IMR-90 (cell line): ENCODE measurements around the gene ACTR1A. TPM values are rescaled to one million over a fixed set of nuclear protein-coding genes. Genes with fewer than 3 reads are reported as not detected.

Experiments used
- ATAC-seq: fragments of 200-7000 bp; cut with Tn5 transposase; 2 replicates; pipeline ENCODE4 v1.9.1; 2020; ENCODE audit warnings: low read depth, mild to moderate bottlenecking, moderate library complexity
- BruUV-seq: library from RNA; stranded (reverse); fragments of 400-500 nt; replicated peaks from 2 replicates; lab custom pipeline; 2021; lab: Mats Ljungman, UMichigan
- CTCF ChIA-PET: fragments of 300-600 bp; formaldehyde crosslinking; extraction: SDS; loops from one replicate; lab custom pipeline; 2021; ENCODE audit warnings: antibody characterized with exemption; lab: Yijun Ruan, JAX
- POLR2A ChIA-PET: fragments of 300-600 bp; sonication (Branson Sonifier 250); formaldehyde crosslinking; loops from one replicate; lab custom pipeline; 2022; ENCODE audit warnings: antibody characterized with exemption; ENCODE audit not compliant: unreplicated experiment; lab: Charles Lee
- DNase-seq: peaks from one replicate; pipeline ENCODE4 v3.0.0; 2013
- H2AFZ ChIP-seq: replicated peaks from 2 replicates; pipeline ENCODE3; 2013; ENCODE audit warnings: low read length, mild to moderate bottlenecking; ENCODE audit not compliant: poor library complexity
- H2AK5ac ChIP-seq: 2 replicates; pipeline ENCODE4 v1.6.1; 2013; ENCODE audit warnings: low read depth, low read length, inconsistent platforms
- H2AK9ac ChIP-seq: replicated peaks from 2 replicates; pipeline ENCODE3; 2013; ENCODE audit warnings: mild to moderate bottlenecking, low read depth, low read length, moderate library complexity; ENCODE audit not compliant: poor library complexity
- H2BK120ac ChIP-seq: 2 replicates; pipeline ENCODE4 v1.6.1; 2013; ENCODE audit warnings: low read depth, low read length, inconsistent platforms
- H2BK15ac ChIP-seq: 3 replicates; pipeline ENCODE4 v1.6.1; 2013; ENCODE audit warnings: low read depth, low read length, inconsistent platforms
- H2BK20ac ChIP-seq: 2 replicates; pipeline ENCODE4 v1.6.1; 2013; ENCODE audit warnings: low read depth, mild to moderate bottlenecking, inconsistent platforms, low read length, moderate library complexity
- H2BK5ac ChIP-seq: 2 replicates; pipeline ENCODE4 v1.6.1; 2013; ENCODE audit warnings: mild to moderate bottlenecking, low read depth, low read length, inconsistent platforms; ENCODE audit not compliant: poor library complexity, severe bottlenecking
- H3K14ac ChIP-seq: replicated peaks from 2 replicates; pipeline ENCODE4 v1.6.1; 2013; ENCODE audit warnings: low read depth, low read length, inconsistent platforms
- H3K18ac ChIP-seq: 2 replicates; pipeline ENCODE4 v1.6.1; 2013; ENCODE audit warnings: low read depth, low read length, control low read depth
- H3K23ac ChIP-seq: 2 replicates; pipeline ENCODE4 v1.6.1; 2013; ENCODE audit warnings: low read depth, low read length, inconsistent platforms
- H3K27ac ChIP-seq: 2 replicates; pipeline ENCODE4 v1.5.1; 2013; ENCODE audit warnings: mild to moderate bottlenecking, control low read depth, low read length; ENCODE audit not compliant: insufficient read depth
- H3K27me3 ChIP-seq: 2 replicates; pipeline ENCODE4 v1.6.1; 2013; ENCODE audit warnings: low read length; ENCODE audit not compliant: control insufficient read depth, insufficient read depth
- H3K36me3 ChIP-seq: 2 replicates; pipeline ENCODE4 v1.6.1; 2013; ENCODE audit warnings: low read length, mixed read lengths; ENCODE audit not compliant: control insufficient read depth, insufficient read depth
- H3K4ac ChIP-seq: 2 replicates; pipeline ENCODE4 v1.6.1; 2013; ENCODE audit warnings: low read depth, low read length, inconsistent platforms
- H3K4me1 ChIP-seq: 2 replicates; pipeline ENCODE4 v1.6.1; 2013; ENCODE audit warnings: low read length, mixed read lengths; ENCODE audit not compliant: control insufficient read depth, insufficient read depth
- H3K4me2 ChIP-seq: 2 replicates; pipeline ENCODE4 v1.6.1; 2013; ENCODE audit warnings: low read depth, mild to moderate bottlenecking, control low read depth, low read length, moderate library complexity
- H3K4me3 ChIP-seq: 2 replicates; pipeline ENCODE4 v1.5.1; 2013; ENCODE audit warnings: low read depth, mild to moderate bottlenecking, control low read depth, low read length, moderate library complexity; ENCODE audit not compliant: insufficient read depth
- H3K56ac ChIP-seq: 2 replicates; pipeline ENCODE4 v1.6.1; 2013; ENCODE audit warnings: low read length, inconsistent platforms; ENCODE audit not compliant: insufficient read depth; ENCODE audit errors: extremely low read depth
- H3K79me1 ChIP-seq, 2 experiments: 2 replicates each; pipeline ENCODE4 v1.6.1; 2013; ENCODE audit warnings: low read length in 2 of 2, inconsistent platforms in 1 of 2, low read depth in 1 of 2
- H3K9ac ChIP-seq: 2 replicates; pipeline ENCODE4 v1.6.1; 2013; ENCODE audit warnings: low read depth, low read length, control low read depth
- H3K9me1 ChIP-seq: 2 replicates; pipeline ENCODE4 v1.6.1; 2013; ENCODE audit warnings: low read length, inconsistent platforms; ENCODE audit not compliant: insufficient read depth
- H3K9me3 ChIP-seq: 2 replicates; pipeline ENCODE4 v1.6.1; 2013; ENCODE audit warnings: low read length; ENCODE audit not compliant: control insufficient read depth, insufficient read depth
- H4K20me1 ChIP-seq: 2 replicates; pipeline ENCODE4 v1.6.1; 2013; ENCODE audit warnings: low read length, inconsistent platforms; ENCODE audit not compliant: insufficient read depth
- H4K5ac ChIP-seq: 2 replicates; pipeline ENCODE4 v1.6.1; 2013; ENCODE audit warnings: mild to moderate bottlenecking, low read depth, low read length, control low read depth
- H4K8ac ChIP-seq, 2 experiments: 2 replicates each; pipeline ENCODE4 v1.6.1; 2013; ENCODE audit warnings: low read depth in 2 of 2, low read length in 2 of 2, control low read depth in 1 of 2, inconsistent platforms in 1 of 2
- H4K91ac ChIP-seq: 2 replicates; pipeline ENCODE4 v1.6.1; 2013; ENCODE audit warnings: low read depth, low read length, inconsistent platforms; ENCODE audit not compliant: insufficient read depth
- BHLHE40 ChIP-seq: fragments of 150-350 bp; IDR thresholded peaks from 2 replicates; pipeline ENCODE4 v1.6.1; 2016; ENCODE audit warnings: mild to moderate bottlenecking, low read depth, low read length
- FOS ChIP-seq: fragments of 150-350 bp; IDR thresholded peaks from 2 replicates; pipeline ENCODE4 v1.6.1; 2016; ENCODE audit warnings: low read depth, low read length
- MAZ ChIP-seq: IDR thresholded peaks from 2 replicates; pipeline ENCODE4 v1.6.1; 2012; ENCODE audit warnings: low read depth, mild to moderate bottlenecking, low read length, improper control_type of control experiment, moderate library complexity, borderline replicate concordance
- NFE2L2 ChIP-seq: fragments of 150-350 bp; IDR thresholded peaks from 2 replicates; pipeline ENCODE4 v1.6.1; 2016; ENCODE audit warnings: low read depth, mild to moderate bottlenecking, low read length
- POLR2A ChIP-seq: IDR thresholded peaks from 2 replicates; pipeline ENCODE4 v1.6.1; 2012; ENCODE audit warnings: mild to moderate bottlenecking, low read depth, low read length
- RAD21 ChIP-seq: IDR thresholded peaks from 2 replicates; pipeline ENCODE4 v1.6.1; 2012; ENCODE audit warnings: low read length, improper control_type of control experiment
- RCOR1 ChIP-seq: IDR thresholded peaks from 2 replicates; pipeline ENCODE4 v1.6.1; 2012; ENCODE audit warnings: mild to moderate bottlenecking, low read length, improper control_type of control experiment; ENCODE audit not compliant: insufficient replicate concordance
- SMC3 ChIP-seq: fragments of 150-350 bp; IDR thresholded peaks from 2 replicates; pipeline ENCODE4 v1.6.1; 2016; ENCODE audit warnings: low read depth, mild to moderate bottlenecking, antibody characterized with exemption, low read length, moderate library complexity
- WGBS, 2 experiments: methylation state at CpG; one replicate each; pipeline versions ENCODE4 v1.1.5 to v1.1.7; 2013; ENCODE audit warnings: missing lambda C conversion rate in 2 of 2; ENCODE audit not compliant: insufficient read length in 1 of 2; ENCODE audit errors: extremely low coverage in 2 of 2; 5-methylcytosine and 5-hydroxymethylcytosine counted together
- dilution Hi-C: fragments of 300-500 bp; cut with HindIII; formaldehyde crosslinking; loops from one replicate; pipeline ENCODE4 v1.14.3; 2018; ENCODE audit warnings: low sequenced_read_pairs; ENCODE audit not compliant: unreplicated experiment
- in situ Hi-C: fragments of 300-500 bp; cut with MboI; formaldehyde crosslinking; loops from 3 replicates; pipeline ENCODE4 v1.14.3; 2019; ENCODE audit warnings: low sequenced_read_pairs, inconsistent platforms, mixed read lengths
- intact Hi-C: fragments of 100-400 bp; cut with micrococcal nuclease; formaldehyde crosslinking; loops from 2 replicates; pipeline ENCODE4 v1.10.0; 2022
- polyA plus RNA-seq, 3 experiments: library from polyadenylated mRNA; depleted of rRNA; stranded (reverse); fragments of >200 nt; gene quantifications; 2 replicates each; pipeline ENCODE4 v1.2.3, GENCODE V29; 2012; ENCODE audit warnings: low replicate concordance in 1 of 3
- total RNA-seq: library from RNA; depleted of rRNA; stranded (reverse); fragments of >200 nt; gene quantifications from 2 replicates; pipeline ENCODE4 v1.2.3, GENCODE V29; 2012
- TF ChIP-seq, protein P1 (sequence below): fragments of 150-350 bp; IDR thresholded peaks from 2 replicates; pipeline ENCODE4 v1.6.1; 2017; ENCODE audit warnings: mild to moderate bottlenecking, antibody characterized with exemption, low read length, low read depth
- TF ChIP-seq, protein P2 (sequence below): fragments of 150-350 bp; IDR thresholded peaks from 2 replicates; pipeline ENCODE4 v1.6.1; 2016; ENCODE audit warnings: low read depth, mild to moderate bottlenecking, low read length, moderate library complexity, borderline replicate concordance

Gene ACTR1A
- total and polyA plus RNA-seq, 2 of the 4 experiments (the other 2 are of a cell fraction), result 142 to 157 TPM

DNA sequence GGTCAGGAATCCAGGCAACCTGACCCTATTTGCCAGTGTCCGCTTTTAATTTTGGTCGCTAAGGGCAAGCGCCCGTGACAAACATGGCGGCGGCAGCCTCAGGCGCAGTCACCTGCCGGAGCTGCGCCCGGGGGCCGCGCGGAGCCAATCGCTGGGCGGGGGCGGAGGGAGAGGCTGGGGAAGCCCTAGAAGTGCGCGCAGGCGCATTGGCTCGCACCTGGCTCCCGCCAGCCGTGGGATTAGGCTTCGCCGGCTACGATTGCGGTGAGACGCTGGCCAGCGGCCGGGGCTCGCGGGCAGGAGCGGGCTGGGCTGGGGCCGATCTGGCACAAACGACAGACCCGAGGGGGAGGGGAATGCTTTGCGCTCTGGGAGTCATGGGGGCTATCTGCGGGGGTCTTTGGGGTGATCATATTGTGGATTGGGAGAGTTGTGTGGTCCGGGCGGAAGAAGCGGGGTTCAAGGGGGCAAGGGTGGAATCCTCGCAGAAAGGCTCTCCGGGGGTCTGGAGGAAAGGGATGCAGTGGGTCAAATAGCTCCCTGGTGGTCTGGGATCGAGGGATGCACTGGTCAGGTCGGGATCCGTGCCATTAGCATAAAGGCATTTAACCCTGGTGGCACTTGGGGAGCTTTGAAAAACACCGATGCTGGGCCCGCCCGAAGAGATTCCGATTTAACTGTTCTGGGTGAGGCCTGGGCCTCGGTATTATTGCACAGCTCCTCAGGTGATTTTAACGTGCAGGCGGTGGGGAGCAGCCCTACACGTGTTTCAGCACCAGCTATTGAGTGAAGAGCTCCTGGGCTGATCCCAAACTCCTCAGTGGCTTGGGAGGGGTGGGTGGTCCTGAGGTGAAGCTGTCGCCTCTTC, 41.1 kb downstream of the ACTR1A start (continued):
- TF ChIP-seq, protein P1, sequence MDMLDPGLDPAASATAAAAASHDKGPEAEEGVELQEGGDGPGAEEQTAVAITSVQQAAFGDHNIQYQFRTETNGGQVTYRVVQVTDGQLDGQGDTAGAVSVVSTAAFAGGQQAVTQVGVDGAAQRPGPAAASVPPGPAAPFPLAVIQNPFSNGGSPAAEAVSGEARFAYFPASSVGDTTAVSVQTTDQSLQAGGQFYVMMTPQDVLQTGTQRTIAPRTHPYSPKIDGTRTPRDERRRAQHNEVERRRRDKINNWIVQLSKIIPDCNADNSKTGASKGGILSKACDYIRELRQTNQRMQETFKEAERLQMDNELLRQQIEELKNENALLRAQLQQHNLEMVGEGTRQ, result peak; percentile 90

DNA sequence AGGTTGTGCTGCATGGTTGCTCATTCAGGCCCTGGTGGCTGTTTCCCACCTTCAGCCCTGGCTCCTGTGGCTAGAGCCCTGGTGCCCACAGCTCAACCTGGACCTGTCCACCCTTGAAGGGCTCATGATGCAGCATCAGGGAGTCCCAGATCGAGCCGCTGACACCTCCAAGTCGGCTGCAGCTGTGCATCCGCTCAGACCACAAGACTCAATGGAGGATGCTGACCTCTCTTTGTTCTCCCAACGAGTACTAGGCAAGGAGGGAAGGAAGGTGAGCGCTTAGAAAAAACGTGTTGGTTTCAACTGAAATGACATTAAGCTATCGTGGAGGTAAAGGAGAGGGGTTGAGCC, 41.7 kb downstream of the ACTR1A start:
- POLR2A ChIA-PET, result no interaction called here
- intact Hi-C loops, result no loop called here
- TF ChIP-seq POLR2A (no peak), RAD21 (no peak), SMC3 (no peak), FOS (no peak), MAZ (no peak), BHLHE40 (no peak), RCOR1 (no peak), NFE2L2 (no peak)
- TF ChIP-seq, protein P2, sequence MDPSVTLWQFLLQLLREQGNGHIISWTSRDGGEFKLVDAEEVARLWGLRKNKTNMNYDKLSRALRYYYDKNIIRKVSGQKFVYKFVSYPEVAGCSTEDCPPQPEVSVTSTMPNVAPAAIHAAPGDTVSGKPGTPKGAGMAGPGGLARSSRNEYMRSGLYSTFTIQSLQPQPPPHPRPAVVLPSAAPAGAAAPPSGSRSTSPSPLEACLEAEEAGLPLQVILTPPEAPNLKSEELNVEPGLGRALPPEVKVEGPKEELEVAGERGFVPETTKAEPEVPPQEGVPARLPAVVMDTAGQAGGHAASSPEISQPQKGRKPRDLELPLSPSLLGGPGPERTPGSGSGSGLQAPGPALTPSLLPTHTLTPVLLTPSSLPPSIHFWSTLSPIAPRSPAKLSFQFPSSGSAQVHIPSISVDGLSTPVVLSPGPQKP, result no peak
- TF ChIP-seq, protein P1, result no peak

More for the DNA sequence above, 41.7 kb downstream of the ACTR1A start:
- peak overlapping the region; percentile 37; the same call in 1 of the 2 replicates for H3K18ac ChIP-seq
- peaks cover 16% of the 10 kb centered on the region for H3K27me3 ChIP-seq
- H3K23ac ChIP-seq, result peak overlapping the region; percentile 11; the same call in 1 of the 2 replicates
- H2BK5ac ChIP-seq, result no peak overlapping the region
- H4K91ac ChIP-seq, result peak overlapping the region; percentile 36; the same call in 1 of the 2 replicates
- H3K4ac ChIP-seq, result peak overlapping the region; percentile 82; the same call in 1 of the 2 replicates
- no peak overlapping the region for H2AK5ac ChIP-seq
- no peaks in the 10 kb centered on the region for H3K36me3 ChIP-seq
- peak overlapping the region; percentile 94 for H3K4me2 ChIP-seq
- peak overlapping the region; percentile 94 for H2AFZ ChIP-seq
- 37% methylated on average over 5 of the region's 8 CpGs; no CpG with 5 or more reads in 1 of the 2 experiments for WGBS, 2 experiments
- ATAC-seq (no peak), DNase-seq (no peak)
- H2BK20ac ChIP-seq, result no peak overlapping the region
- peaks cover 12% of the 10 kb centered on the region for H3K4me1 ChIP-seq
- H3K27ac ChIP-seq, result no peak overlapping the region
- peak overlapping the region; percentile 42 for H2BK120ac ChIP-seq
- H3K9me3 ChIP-seq, result no peaks in the 10 kb centered on the region
- peaks cover 9% of the 10 kb centered on the region for H3K9me1 ChIP-seq
- peak overlapping the region; percentile 29; the same call in 1 of the 2 replicates for H3K9ac ChIP-seq
- peak overlapping the region; percentile 91 to 95 for H4K8ac ChIP-seq
- no peak overlapping the region; the same call in 2 of the 3 replicates for H2BK15ac ChIP-seq
- no TSS peak for BruUV-seq
- H3K4me3 ChIP-seq, result peak overlapping the region; percentile 58
- no peaks in the 10 kb centered on the region for H4K20me1 ChIP-seq
- H3K14ac ChIP-seq, result peak overlapping the region; percentile 53
- in situ Hi-C loops (no loop called here), dilution Hi-C loops (no loop called here)
- peak overlapping the region; percentile 95 for H4K5ac ChIP-seq
- no peaks in the 10 kb centered on the region for H3K79me1 ChIP-seq
- CTCF ChIA-PET, result no interaction called here
- H2AK9ac ChIP-seq, result peak overlapping the region; percentile 73
- no peak overlapping the region for H3K56ac ChIP-seq
